Natural killer cell treated with Interleukin-12 subunit alpha and Interleukin-12 subunit beta and Interleukin-15 and Interleukin-18, amount 100 ng/mL, for 72 hours (primary cell): ENCODE measurements around the gene SLC35F3. TPM values are rescaled to one million over a fixed set of nuclear protein-coding genes. Genes with fewer than 3 reads are reported as not detected.

Source experiments
- ATAC-seq, 2 donors: fragments of 150-1000 bp; cut with Tn5 transposase in 1 of 2; sonication (Bioruptor Pico), chemical (Tn5 transposase) in 1 of 2; 2 replicates each; pipeline ENCODE4 v1.10.0; 2021
- DNase-seq: peaks from one replicate; pipeline ENCODE4 v3.0.0; 2022; ENCODE audit warnings: low spot score
- H3K27ac Mint-ChIP-seq, 2 donors: 1 replicate in 1 of 2; 2 replicates in 1 of 2; pipeline ENCODE4 v1.8.0; 2022; ENCODE audit warnings: mixed read lengths in 2 of 2, mild to moderate bottlenecking in 1 of 2, moderate library complexity in 1 of 2
- H3K27me3 Mint-ChIP-seq, 2 donors: 1 replicate in 1 of 2; 2 replicates in 1 of 2; pipeline ENCODE4 v1.8.0; 2022; ENCODE audit warnings: mixed read lengths in 2 of 2
- H3K36me3 Mint-ChIP-seq: one replicate; pipeline ENCODE4 v1.8.0; 2022; ENCODE audit warnings: mixed read lengths
- H3K4me1 Mint-ChIP-seq, 2 donors: 1 replicate in 1 of 2; 2 replicates in 1 of 2; pipeline ENCODE4 v1.8.0; 2022; ENCODE audit warnings: low read depth in 2 of 2, mixed read lengths in 2 of 2, mild to moderate bottlenecking in 1 of 2
- H3K4me3 Mint-ChIP-seq: one replicate; pipeline ENCODE4 v1.8.0; 2022; ENCODE audit warnings: mixed read lengths
- H3K9me3 Mint-ChIP-seq: 2 replicates; pipeline ENCODE4 v1.8.0; 2022; ENCODE audit warnings: mixed read lengths
- total RNA-seq, 2 donors: library from RNA; stranded (reverse); gene quantifications; one replicate each; pipeline ENCODE4 v1.2.3, GENCODE V29; 2022

The SLC35F3 gene
- total RNA-seq, 2 donors from 2014 or later, result 0.14 to 0.56 TPM

DNA sequence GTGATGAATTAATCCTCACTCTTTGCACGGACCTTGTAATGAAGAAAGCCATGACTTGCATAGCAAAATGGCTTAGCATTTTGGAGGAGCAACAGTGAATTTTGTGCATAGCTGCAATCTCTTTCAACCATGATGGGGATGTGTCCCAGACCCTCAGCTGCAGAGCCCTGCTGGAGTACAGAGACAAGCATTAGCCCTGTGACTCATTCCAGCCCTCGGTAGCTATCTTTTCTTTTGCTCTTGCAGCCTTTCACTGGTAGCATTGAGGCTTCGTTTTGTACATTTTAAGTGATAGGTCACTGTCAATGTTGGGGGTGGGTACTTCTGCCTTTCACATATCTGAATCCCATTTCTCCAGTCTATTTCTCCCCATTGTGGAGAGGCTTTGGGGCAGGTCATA lies 58.4 kb downstream of the SLC35F3 start:
- H3K4me1 Mint-ChIP-seq, result no peaks in the 10 kb centered on the region
- peaks cover 0 to 4% of the 10 kb centered on the region in 2 donors for H3K27me3 Mint-ChIP-seq
- H3K9me3 Mint-ChIP-seq, result peaks cover 4% of the 10 kb centered on the region
- no peak for DNase-seq
- no peak overlapping the region for H3K4me3 Mint-ChIP-seq
- H3K36me3 Mint-ChIP-seq, result no peaks in the 10 kb centered on the region
- no peak for ATAC-seq
- no peak overlapping the region for H3K27ac Mint-ChIP-seq

GRCh38 chr1:233965856-233966255 lies 61.4 kb downstream of the SLC35F3 start:
- Mint-ChIP-seq H3K9me3 (peaks cover 4% of the 10 kb centered on the region), H3K4me1 (no peaks in the 10 kb centered on the region), H3K27me3 (peaks cover 0 to 4% of the 10 kb centered on the region in 2 donors), H3K27ac (no peak overlapping the region), H3K36me3 (no peaks in the 10 kb centered on the region), H3K4me3 (no peak overlapping the region)
- ATAC-seq, result no peak
- no peak for DNase-seq

DNA sequence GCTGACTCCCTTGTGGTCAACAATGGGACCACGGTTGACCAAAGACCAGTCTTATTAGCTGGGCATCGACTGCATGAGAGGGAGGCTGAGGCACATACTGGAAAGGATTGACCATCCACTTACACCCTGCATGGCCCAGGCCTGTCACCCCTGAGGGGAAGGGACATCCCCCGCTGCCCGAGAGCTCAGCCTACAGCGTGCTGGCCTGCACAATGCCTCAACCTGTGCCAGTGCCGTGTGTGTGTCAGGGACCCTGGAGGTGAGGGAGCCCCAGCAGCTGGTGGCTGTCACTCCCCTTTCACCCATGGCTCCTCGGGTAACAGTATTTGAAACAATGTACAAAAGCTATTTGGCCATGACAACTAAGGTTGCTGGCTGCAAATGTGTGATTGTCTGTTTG lies 67.3 kb downstream of the SLC35F3 start:
- H3K4me1 Mint-ChIP-seq, result no peaks in the 10 kb centered on the region
- H3K4me3 Mint-ChIP-seq, result no peak overlapping the region
- no peaks in the 10 kb centered on the region for H3K36me3 Mint-ChIP-seq
- no peak overlapping the region for H3K27ac Mint-ChIP-seq
- H3K27me3 Mint-ChIP-seq, result peaks cover 0 to 5% of the 10 kb centered on the region in 2 donors
- DNase-seq (no peak), ATAC-seq (peak in 1 of 2 donors; percentile 61)
- no peaks in the 10 kb centered on the region for H3K9me3 Mint-ChIP-seq

GRCh38 chr1:233972563-233972950 lies 68.1 kb downstream of the SLC35F3 start:
- H3K27me3 Mint-ChIP-seq, result peaks cover 0 to 5% of the 10 kb centered on the region in 2 donors
- H3K4me3 Mint-ChIP-seq, result no peak overlapping the region
- no peaks in the 10 kb centered on the region for H3K4me1 Mint-ChIP-seq
- H3K27ac Mint-ChIP-seq, result no peak overlapping the region
- H3K36me3 Mint-ChIP-seq, result no peaks in the 10 kb centered on the region
- H3K9me3 Mint-ChIP-seq, result no peaks in the 10 kb centered on the region
- no peak for DNase-seq
- ATAC-seq, result no peak

DNA sequence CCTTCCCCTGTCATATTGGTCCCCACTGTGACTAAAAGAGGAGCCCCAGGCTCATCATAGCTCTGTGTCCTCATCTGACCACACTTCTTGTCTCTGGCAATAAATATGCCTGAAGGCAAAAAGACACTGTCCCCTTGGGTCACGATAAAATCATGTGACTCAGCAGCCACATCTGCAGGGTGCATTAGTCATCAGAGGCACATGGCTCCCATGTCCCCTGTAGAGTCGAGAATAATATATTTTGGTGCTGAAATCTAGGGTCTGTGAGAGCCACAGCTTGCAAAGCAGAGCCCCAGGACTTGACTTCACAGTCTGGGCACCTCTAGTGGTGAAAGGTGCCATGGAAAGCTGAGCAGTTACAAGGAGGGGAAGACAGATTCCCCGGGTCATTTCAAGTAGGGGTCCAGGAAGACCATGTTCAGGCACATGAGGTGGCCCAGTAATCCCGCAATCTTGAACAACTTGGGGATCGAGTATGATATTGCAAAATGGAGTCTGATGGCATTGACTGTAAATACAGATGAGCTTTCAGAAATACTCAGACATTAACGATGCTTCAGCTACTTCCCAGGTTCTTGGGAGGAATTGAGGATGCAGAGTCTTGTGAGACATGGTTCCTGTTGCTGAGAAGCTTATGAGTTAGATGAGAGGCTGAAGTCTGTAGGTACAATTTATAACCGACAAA lies 68.6 kb downstream of the SLC35F3 start:
- DNase-seq (no peak), ATAC-seq (peak in 1 of 2 donors; percentile 38)
- no peaks in the 10 kb centered on the region for H3K9me3 Mint-ChIP-seq

DNA sequence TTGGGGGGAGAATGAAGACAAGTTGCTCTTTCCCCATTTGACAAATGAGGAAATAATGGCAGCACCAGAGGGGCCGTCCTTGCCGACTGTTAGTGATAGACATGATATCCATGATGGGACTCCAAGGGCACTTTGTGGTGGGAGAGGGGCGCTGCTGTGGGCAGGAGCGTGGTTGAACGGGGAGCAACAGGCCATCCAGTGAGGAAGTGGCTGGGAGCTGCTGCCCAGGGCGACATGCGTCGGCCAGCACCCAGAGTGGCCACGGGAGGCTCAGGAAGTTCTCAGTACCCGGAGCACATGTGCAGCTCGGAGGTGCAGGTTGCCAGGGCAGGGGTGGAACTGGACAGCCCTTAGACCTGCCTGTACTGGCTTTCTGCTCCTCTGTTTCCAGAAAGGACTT lies 71.0 kb downstream of the SLC35F3 start:
- H3K27ac Mint-ChIP-seq, result no peak overlapping the region
- ATAC-seq (no peak), DNase-seq (no peak)
- H3K27me3 Mint-ChIP-seq, result peaks cover 0 to 5% of the 10 kb centered on the region in 2 donors
- no peaks in the 10 kb centered on the region for H3K9me3 Mint-ChIP-seq
- no peak overlapping the region for H3K4me3 Mint-ChIP-seq
- no peaks in the 10 kb centered on the region for H3K4me1 Mint-ChIP-seq
- no peaks in the 10 kb centered on the region for H3K36me3 Mint-ChIP-seq

More for the DNA sequence above, 68.6 kb downstream of the SLC35F3 start:
- no peak overlapping the region for H3K4me3 Mint-ChIP-seq
- no peaks in the 10 kb centered on the region for H3K4me1 Mint-ChIP-seq
- no peak overlapping the region for H3K27ac Mint-ChIP-seq
- peaks cover 0 to 5% of the 10 kb centered on the region in 2 donors for H3K27me3 Mint-ChIP-seq
- no peaks in the 10 kb centered on the region for H3K36me3 Mint-ChIP-seq

DNA sequence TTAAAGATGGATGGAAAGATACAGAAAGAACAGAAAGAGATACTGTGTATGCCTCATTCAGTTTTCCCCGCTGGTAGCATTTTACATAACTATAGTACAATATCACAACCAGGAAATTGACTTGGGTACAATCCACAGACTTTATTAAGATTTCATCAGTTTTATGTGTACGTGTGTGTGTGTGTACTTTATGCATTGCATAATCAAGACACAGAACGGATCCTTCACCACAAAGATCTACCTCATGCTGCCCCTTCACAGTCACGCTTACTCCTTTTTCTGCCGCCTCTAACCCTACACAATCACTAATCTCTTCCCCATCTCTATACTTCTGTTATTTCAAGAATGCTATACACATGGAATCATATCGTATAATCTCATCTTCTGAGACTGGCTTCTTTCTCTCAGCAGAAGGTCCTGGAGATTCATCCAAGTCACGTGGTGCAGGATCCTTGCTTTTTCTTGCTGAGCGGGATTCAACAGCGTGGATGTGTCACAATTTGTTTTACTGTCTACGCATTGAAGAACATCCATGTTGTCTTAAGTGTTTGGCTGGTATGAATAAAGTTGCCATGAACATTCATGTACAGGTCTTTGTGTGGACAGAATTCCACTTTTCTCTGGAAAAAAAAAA lies 76.7 kb downstream of the SLC35F3 start:
- Mint-ChIP-seq H3K36me3 (no peaks in the 10 kb centered on the region), H3K4me1 (no peaks in the 10 kb centered on the region), H3K27me3 (peaks cover 0 to 8% of the 10 kb centered on the region in 2 donors), H3K27ac (no peak overlapping the region), H3K9me3 (no peaks in the 10 kb centered on the region), H3K4me3 (no peak overlapping the region)
- DNase-seq (no peak), ATAC-seq (no peak)

- ATAC-seq, result no peak
Observed at GRCh38 chr1:233982827-233983518, 78.5 kb downstream of the SLC35F3 start.

DNA sequence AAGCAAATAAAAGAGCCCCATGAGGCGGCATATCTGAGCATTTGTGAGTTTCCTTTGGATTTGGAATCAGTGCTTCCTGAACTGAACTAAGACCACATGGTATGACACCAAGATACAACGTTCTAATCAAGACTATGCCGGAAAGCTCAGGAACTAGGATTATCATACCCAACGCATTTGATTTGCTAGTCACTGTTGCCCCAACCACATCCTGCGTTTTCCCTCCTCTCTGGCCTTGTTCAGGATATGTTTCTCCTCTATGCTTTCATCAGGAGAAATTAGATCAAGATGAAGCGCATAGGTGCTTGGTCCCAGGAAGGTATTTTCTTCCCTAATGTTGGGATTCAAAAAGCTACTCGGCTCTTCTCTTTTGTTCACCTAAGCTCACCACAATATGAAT lies 79.3 kb downstream of the SLC35F3 start:
- ATAC-seq (no peak), DNase-seq (no peak)
- H3K36me3 Mint-ChIP-seq, result no peaks in the 10 kb centered on the region
- H3K9me3 Mint-ChIP-seq, result no peaks in the 10 kb centered on the region
- H3K27ac Mint-ChIP-seq, result no peak overlapping the region
- no peaks in the 10 kb centered on the region for H3K4me1 Mint-ChIP-seq
- H3K4me3 Mint-ChIP-seq, result no peak overlapping the region
- H3K27me3 Mint-ChIP-seq, result peaks cover 9 to 28% of the 10 kb centered on the region in 2 donors

More at GRCh38 chr1:233982827-233983518, 78.5 kb downstream of the SLC35F3 start:
- Mint-ChIP-seq H3K4me3 (no peak overlapping the region), H3K27ac (no peak overlapping the region), H3K4me1 (no peaks in the 10 kb centered on the region), H3K36me3 (no peaks in the 10 kb centered on the region), H3K9me3 (no peaks in the 10 kb centered on the region), H3K27me3 (peaks cover 6 to 26% of the 10 kb centered on the region in 2 donors)
- no peak for DNase-seq

- no peaks in the 10 kb centered on the region for H3K36me3 Mint-ChIP-seq
- H3K4me1 Mint-ChIP-seq, result no peaks in the 10 kb centered on the region
- H3K27ac Mint-ChIP-seq, result no peak overlapping the region
- H3K27me3 Mint-ChIP-seq, result peaks cover 15 to 38% of the 10 kb centered on the region in 2 donors
- no peaks in the 10 kb centered on the region for H3K9me3 Mint-ChIP-seq
- no peak for DNase-seq
- H3K4me3 Mint-ChIP-seq, result no peak overlapping the region
- ATAC-seq, result no peak
Observed at GRCh38 chr1:233988963-233989696, 84.7 kb downstream of the SLC35F3 start.

DNA sequence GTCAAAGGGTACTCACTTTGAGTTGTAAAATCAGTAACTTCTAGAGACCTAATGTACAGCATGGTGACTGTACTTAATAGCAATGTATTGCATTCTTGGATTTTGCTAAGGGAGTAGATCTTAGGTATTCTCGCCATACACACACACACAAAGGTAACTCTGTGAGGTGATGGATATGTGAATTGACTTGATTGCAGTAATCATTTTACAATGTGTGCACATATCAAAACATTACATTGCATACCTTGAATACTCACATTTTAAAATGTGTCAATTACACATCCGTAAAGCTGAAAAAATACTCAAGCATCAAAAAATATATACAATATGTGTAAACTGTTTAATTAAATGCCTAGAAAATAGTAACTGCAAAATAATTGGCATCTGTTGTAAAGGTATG lies 86.0 kb downstream of the SLC35F3 start:
- Mint-ChIP-seq H3K36me3 (no peaks in the 10 kb centered on the region), H3K9me3 (no peaks in the 10 kb centered on the region), H3K4me3 (no peak overlapping the region), H3K27ac (no peak overlapping the region), H3K27me3 (peaks cover 18 to 34% of the 10 kb centered on the region in 2 donors), H3K4me1 (no peaks in the 10 kb centered on the region)
- DNase-seq (no peak), ATAC-seq (no peak)

GRCh38 chr1:233993651-233994050 lies 89.2 kb downstream of the SLC35F3 start:
- no peaks in the 10 kb centered on the region for H3K4me1 Mint-ChIP-seq
- ATAC-seq, result no peak
- peaks cover 4% of the 10 kb centered on the region for H3K9me3 Mint-ChIP-seq
- H3K27ac Mint-ChIP-seq, result no peak overlapping the region
- H3K36me3 Mint-ChIP-seq, result no peaks in the 10 kb centered on the region
- no peak for DNase-seq
- H3K4me3 Mint-ChIP-seq, result no peak overlapping the region
- H3K27me3 Mint-ChIP-seq, result peaks cover 14 to 21% of the 10 kb centered on the region in 2 donors

DNA sequence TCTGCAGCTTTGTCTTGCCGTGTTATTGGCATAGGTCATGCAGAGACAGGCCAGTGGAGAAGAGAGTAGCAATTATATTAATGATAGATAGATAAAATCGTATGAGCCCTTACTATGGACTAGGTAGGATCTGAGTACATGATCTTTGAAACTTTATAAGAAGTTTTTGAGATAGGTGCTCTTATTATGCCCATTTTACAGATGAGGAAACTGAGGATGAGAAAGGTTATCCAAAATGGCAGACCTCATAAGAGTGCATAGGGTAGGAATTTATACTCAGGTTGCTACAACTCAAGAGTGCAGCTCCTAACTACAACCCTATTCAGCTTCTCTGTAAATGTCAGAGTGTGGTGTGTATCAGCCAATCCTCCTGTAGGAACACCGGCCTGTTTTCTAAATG lies 89.6 kb downstream of the SLC35F3 start:
- Mint-ChIP-seq H3K36me3 (no peaks in the 10 kb centered on the region), H3K9me3 (peaks cover 4% of the 10 kb centered on the region), H3K4me1 (no peaks in the 10 kb centered on the region), H3K27ac (no peak overlapping the region), H3K27me3 (peaks cover 15 to 22% of the 10 kb centered on the region in 2 donors), H3K4me3 (no peak overlapping the region)
- ATAC-seq (no peak), DNase-seq (no peak)
